GM21360 (cell line): ENCODE data around the gene LRP5.

Experiments used
- ATAC-seq: cut with Tn5 transposase; IDR thresholded peaks from one replicate; pipeline ENCODE4 v1.9.1; 2021; ENCODE audit warnings: mild to moderate bottlenecking, moderate library complexity; ENCODE audit not compliant: unreplicated experiment

LRP5 gene

DNA sequence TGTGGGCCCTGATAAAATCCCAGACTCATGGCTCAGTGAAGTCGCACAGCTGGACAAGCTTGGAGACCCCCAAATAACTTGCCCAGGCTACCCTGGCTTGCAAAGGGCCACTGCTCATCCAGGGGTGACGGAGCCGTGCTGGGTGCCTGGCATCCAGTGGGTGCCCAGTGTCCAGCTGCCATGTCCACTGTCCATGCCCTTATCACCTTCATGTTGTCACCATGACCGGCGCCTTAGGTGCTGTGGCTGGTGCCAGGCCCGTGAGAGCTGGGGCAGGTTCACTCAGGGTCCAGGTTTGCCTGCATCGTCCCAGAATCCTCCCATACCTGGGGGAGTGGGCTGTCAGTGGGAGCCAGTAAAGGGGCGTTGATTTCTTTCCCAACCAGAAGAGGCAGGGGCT, 57.4 kb downstream of the LRP5 start:
- ATAC-seq = no peak

DNA sequence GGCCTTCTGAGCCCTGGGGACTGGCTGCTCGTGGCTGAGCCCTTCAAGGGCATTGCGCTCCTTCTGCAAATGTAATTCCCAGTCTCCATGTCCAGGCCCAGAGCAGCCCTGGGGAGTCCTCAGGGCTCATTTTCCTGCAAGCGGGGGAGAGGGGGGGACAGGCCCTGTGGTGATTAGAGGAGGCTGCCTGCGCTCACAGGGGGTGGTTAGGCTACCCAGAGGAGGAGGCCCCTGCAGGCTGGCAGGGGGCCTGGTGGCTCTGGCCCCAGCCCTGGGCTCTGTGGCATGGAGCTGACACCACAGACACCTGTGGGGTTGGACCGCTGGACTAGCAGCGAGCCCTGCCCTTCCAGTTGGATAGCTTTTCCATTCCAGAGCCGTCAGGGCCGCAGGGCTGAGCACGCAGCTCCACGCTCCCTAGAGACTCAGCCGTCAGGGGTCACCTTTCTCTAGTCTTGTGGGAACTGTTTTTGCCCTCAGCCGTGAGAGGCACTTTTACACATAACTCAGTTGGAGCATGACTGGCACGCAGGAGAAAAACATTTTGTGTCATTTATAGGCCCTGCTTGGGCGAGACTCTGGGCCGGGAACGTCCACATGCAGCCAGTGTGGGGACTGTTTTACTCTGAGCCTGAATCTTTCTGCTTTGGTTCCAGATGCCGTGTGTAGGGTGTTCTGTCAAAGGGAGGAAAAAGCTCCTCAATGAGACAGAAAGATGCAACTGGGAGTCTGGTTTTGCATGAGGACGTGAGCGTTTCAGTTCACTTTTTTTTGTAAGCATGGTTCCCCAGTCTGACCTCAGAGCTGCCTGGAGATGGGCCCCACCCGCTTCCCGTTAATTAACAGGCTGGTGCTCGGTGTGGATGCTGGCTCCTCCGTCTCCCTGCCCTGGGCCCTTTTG, 58.1 kb downstream of the LRP5 start:
- peak; percentile 69 for ATAC-seq

DNA sequence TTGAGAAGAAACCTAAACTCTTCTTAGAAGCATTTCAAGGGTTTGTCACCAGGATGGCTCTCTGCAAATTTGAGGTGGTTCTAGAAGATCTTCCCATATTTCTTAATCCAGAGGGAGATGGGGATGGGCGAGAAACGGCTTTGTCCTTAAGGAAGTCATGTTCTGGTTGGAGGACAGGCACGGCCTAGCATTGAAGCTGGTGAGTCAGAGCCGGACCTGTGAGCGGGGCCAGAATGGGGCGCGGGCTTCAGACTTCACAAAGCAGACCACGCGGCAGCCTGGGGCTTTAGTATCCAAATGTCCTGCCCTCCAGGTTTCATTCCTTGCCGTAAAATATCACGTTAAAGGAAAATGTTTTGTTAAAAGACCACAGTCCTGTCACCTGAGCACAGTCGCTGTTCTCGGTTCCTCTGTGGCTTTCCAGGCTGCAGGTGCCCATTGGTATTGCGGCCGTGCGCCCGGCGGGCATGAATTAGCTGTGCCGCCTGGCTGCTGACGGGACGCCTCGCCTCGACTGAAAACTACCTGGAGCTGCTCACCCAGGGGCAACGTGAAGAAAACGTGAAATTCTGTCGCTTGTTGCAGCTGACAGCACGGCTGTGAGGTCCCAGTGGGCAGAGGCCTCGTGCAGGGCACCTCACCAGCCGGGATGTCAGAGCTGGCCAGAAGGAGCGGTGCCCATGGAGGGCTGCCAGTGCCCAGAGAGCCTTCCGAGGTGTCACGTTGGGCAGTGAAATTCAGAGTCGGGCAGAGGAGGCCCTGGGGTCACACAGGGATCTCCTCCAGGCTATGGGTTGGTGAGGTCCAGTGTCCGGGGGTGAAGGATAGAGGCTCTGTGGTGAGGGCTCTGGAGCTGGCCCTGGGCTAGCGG, 59.0 kb downstream of the LRP5 start:
- ATAC-seq = peak; percentile 14

DNA sequence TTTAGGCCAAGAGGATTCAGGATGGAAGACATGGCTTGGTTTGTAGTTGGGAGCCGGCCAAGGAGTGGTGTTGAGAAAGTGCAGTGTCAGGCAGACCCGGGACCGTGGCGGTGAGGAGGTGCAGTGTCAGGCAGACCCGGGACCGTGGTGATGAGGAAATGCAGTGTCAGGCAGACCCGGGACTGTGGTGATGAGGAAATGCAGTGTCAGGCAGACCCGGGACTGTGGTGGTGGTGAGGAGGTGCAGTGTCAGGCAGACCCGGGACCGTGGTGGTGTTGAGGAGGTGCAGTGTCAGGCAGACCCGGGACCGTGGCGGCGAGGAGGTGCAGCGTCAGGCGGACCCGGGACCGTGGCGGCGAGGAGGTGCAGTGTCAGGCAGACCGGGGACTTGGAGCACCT, 59.7 kb downstream of the LRP5 start:
- no peak for ATAC-seq

DNA sequence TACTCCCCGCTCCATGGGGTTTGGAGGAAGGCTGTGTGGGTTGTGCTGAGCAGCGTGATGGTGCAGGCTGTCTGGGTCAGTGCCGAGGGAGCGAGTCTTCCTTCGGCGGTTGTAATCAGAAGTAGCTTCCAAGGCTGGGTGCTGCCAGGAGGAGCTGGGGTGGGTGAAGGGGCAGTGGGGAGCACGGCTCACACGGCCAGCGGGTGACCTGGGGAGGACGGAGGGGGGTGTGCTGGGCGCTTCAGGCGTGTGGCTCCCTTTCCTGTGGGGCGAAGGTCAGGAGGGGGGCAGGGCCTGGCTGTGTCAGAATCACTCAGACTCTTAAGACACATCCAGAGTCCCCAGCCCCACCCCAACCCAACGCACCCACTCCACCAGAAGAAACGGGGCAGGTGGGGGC, 60.2 kb downstream of the LRP5 start:
- ATAC-seq = no peak

DNA sequence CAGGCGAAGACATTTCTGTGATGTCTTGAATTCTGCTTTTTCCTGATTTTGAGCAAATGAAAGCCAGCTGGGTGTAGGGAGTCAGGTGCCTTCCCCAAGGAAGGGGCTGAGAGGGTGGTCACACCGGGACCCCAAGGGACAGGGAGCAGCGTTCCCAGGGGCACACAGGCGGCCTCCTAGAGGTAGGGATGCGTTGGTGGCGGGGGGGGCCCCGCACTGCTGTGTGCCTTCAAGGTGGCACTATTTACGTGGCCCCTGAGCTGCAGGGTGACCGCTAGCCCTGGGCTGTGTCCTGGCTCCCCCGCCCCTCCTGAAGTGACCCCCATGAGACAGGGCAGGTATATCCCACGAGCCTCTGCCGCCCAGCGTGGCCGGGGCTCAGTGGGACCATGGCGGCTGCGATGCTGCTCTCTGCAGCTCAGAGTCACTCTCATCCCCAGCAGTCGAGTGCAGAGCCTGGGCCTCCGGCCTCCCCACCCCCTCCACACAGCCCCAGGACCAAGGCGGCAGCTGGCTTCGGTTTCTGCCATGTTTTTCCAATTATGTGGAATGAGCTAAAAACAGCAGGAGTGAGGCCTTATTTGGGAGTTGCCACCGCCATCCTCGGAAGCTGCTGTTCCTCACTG, 60.9 kb downstream of the LRP5 start:
- ATAC-seq = no peak

DNA sequence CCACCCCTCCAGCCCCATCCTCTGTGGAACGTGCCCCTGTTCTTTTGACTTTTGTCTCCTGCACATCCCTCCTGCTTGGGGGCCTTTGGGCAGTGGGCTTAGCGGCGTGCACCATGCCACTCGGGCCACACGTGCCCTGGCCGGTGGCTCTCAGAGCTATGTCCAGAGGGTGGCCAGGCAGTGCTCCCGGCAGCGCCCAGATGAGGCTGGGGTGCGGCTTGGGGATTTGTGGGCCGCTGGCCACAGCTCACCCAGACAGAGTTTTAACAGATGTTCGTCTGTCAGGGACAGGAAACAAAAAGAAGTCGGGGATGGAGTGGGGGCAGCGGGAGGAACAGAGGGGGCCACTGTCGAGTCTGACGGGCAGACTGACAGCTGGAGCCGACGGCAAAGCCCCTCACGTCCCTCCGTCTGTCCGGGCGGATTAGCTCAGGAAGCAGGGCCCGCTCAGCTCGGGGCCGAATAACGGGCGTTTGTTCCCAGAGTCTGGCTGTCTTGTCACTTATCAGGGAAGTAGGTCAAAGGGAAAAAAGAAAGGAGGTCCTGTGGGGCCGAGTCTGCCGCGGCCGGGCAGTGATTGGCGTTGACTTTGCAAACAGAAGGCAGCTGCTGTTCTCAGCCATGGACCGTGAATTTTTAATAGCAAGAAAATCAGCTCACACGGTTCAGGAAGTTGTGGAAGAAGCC, 61.6 kb downstream of the LRP5 start:
- no peak for ATAC-seq

DNA sequence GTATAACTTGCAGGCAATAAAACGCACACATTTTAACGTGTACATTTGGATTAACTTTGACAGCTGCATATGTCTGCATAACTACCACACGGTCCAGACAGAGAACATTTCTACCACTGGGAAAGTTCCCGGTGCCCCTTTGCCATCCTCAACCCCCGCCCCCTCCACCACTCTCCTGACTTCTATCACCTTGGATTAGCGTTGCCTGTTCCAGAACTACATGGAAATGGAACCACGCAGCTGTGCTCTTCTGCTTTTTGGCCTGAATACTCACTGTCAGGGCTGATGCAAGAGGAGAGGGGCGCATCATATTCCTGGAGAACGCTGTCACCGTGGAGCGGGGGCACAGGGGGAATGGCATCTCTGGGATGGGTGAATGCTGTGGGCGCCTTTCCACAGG, 62.1 kb downstream of the LRP5 start:
- no peak for ATAC-seq

DNA sequence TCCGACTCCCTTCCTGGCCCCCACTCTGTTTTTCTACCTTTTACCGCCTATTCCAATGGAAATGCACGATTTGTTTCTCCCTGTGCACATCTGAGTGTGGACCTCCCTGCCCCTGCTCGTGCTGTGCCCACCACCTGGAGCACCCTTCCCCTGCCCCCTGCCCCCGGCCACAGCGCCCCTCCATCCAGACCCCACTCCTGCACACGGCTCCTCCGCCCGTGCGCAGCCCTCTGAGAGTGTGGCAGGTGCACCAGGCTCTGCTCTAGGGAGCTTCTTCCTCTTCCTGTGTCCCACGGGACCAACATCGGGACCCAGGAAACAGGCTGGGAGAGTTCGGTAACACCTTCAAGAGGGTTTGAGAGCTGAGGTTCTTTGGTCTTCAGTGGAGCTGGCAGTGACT, 62.9 kb downstream of the LRP5 start:
- ATAC-seq = no peak

DNA sequence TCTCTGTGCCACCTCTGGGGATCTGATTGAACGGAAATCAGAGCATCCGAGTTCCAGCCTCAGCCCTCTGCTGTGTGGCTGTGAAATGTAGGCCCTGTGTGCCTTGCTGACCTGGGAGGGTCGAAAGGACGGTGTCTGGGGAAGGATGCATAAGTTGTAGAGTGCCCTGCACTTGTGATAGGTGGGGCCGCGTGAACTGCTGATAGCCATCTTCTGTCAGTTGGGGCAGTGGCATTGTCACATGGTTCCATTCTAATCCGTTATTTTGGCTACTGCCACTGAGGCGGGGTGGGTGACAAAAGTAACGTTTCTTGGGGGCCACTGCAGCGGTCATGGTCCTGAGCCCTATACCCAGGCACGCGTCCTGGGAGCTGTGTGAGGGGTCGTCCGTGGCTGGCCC, 63.4 kb downstream of the LRP5 start:
- no peak for ATAC-seq

DNA sequence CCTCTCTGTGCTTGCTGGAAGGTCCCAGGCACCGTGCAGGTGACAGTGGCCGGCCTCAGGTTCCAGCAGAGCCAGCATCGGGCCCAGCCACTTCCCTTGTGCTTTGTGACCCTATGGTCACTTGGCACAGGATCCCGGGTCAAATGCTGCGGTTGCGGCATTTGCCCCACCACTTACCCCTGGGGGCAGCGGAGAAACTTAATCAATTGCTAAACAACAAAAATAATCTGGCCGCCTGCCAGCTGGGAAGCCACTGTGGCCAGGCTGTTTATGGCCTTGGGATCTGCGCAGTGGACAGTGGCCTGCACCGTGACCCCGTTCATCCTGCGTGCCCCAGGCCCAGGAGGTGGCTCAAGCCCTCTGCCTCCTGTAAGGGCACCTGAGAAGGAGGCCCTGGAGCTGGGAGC, 65.0 kb downstream of the LRP5 start:
- no peak for ATAC-seq

DNA sequence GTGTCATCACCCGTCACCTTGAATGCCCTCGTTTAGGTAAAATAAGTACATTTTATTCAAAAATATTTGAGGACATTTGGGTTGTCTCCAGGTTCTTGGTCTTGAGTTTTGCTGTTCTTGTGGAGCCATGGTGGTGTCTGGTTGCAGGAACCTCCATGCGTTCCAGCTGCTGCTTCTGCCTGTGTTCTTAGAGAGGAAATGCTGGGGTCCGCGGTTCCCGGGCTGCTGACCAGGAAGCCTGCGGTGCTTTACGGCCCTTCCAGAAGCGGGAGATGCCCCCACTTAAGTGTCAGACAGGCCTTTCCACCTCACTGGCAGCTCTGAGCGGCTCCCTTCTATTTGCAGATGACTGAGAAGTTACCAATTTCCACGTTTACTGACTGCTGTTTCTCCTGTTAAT, 66.8 kb downstream of the LRP5 start:
- no peak for ATAC-seq

DNA sequence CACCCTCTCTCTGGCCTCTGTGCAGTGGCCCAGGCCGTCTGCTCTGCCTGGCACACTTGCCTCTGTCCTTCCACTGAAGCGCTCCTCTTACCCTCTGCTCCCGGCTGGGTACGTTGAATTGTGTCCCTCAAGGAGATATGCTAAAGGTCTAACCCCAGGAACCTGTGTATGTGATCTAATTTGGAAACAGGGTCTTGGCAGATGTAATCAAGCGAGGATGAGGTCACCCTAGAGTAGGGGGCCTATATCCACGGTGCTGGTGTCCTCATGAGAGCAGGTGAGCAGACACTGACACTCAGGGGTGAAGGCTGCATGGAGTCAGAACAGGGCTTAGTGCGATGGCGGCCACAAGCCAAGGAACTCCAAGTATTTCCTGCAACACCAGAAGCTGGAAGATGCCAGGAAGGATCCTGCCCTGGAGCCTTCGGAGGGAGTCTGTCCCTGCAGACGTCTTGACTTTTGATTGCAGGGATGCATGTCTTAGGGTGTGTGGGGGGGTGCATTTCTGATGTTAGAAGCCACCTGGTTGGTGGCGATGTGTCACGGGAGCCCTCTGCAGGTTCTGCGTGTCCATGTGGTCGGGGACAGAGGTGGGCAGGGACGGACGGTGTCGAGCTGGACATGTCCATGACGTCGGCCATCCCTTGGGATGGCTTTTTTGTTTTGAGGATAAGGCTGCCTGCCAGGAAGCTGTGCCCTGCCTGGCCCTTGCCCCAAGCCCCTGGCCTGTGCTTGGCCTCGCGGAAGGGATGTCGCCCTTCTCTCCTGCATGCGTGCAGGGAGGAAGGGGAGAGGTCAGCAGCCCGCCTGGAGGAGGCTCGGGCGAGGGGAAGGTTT, 68.6 kb downstream of the LRP5 start:
- no peak for ATAC-seq

DNA sequence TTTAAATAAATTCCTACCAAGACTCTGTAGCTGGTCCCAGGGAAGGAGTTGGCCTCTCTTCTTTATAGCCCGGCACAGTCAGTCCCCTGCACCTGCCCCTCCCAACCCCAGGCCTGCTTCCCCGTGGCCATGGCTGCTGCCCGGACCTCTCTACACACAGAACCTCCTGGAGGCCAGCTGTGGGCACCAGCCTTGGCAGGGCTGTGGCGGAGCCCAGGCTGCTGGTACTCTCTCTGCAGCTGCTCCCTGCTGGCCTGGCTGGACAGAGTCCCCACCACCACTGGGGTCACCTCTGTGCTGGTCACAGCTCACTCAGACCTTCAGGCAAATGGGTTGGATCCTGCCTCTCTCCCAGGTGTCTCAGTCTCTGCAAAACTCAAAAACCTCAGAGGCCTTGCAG, 69.3 kb downstream of the LRP5 start:
- no peak for ATAC-seq

DNA sequence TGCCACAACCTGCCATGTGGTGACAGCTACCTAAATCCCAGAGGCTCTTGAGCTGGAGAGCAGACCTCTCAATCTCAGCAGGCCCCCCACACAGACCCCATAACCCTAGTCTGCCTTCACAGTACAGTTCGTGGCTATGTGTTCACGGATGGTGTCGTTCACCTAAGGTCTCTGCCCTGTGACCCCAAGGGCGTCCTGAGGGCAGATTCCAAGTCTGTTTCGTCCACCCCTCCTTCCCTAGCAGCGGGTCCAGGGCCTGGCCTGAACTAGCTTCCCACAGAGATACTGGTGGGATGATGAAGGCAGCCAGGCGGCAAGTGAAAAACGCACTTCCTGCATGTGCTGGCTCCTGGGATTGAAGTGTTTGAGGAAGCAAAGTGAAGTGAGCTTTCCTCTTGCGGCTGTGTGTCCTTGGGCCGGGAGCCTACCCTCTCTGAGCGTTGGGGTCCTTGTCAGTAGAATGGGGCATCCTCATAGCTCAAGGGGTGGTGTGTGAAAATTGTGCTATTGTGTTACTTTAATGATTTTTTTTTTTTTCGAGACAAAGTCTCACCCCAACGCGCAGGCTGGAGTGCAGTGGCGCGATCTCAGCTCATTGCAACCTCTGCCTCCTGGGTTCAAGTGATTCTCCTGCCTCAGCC, 70.1 kb downstream of the LRP5 start:
- no peak for ATAC-seq

DNA sequence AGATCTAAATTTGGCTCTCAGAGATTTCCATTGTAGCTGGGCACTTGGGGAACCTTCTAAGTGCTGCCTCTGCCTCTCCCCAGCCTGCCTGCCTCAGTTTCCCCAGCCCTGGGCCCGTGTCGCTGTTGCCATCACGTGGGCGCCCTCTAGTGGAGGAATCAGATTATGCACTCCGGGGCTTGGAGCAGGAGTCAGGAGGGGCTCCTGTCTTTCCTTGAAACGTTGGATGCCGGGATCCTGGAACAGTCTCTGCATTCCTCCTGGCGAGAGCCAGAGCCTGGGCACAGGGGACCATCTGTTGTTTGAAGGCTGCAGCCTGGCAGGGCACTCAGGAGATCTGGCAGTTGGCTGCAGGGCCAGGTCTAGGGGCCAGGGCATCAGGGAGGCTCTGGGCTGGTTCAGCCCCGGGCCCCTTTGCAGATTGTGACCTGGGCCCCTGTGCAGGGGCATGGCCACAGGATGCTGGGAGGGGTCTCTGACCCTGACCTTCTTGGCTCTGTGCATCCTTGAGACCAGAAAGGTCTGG, 71.6 kb downstream of the LRP5 start:
- no peak for ATAC-seq

DNA sequence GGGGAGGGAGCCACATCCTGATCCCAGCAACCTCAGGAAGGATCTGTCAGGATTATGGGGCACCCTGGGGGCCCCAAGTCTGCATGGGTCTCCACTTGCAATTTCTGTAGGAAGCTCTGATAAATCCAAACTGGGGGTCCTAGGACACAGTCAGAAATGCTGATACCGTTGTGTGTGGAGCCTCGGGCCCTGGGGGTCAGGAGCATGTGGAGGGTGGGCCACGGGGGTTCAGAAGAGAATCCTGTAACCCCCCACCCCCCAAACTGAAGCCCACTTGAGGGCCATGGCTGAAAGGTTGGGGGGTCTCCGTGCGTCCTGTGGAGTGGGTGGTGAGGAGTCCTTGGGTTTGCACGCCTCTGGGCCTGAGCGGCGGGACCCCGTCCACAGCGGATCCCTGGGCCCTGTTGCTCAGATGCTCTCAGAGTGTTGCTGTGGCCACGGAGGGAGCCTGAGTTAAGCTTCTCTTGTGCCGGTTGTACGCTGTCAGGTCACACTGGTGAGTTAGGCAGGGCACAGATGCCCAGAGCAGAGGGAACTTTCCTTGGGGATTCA, 72.2 kb downstream of the LRP5 start:
- no peak for ATAC-seq

DNA sequence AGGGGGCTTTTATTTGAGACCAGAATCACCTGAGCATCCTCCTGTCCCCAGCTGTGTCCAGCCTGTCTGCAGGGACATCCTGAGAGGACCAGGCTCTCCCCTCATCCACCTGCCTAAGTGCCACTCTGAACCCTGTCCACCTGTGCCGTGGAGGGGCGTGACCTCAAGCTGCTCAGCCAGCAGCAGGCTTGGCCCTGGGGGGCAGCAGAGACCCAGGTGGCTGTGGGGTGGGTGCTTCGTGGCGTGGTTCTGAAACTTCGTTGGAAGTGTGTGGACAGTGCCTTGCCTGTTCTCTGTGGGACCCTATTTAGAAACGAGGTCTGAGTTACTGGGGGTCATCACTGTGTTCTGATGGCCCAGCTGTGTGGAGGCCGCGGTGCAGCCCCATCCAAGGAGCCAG, 72.7 kb downstream of the LRP5 start:
- ATAC-seq = no peak

DNA sequence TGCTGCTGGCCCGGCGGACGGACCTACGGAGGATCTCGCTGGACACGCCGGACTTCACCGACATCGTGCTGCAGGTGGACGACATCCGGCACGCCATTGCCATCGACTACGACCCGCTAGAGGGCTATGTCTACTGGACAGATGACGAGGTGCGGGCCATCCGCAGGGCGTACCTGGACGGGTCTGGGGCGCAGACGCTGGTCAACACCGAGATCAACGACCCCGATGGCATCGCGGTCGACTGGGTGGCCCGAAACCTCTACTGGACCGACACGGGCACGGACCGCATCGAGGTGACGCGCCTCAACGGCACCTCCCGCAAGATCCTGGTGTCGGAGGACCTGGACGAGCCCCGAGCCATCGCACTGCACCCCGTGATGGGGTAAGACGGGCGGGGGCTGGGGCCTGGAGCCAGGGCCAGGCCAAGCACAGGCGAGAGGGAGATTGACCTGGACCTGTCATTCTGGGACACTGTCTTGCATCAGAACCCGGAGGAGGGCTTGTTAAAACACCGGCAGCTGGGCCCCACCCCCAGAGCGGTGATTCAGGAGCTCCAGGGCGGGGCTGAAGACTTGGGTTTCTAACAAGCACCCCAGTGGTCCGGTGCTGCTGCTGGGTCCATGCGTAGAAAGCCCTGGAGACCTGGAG, 74.1 kb downstream of the LRP5 start:
- no peak for ATAC-seq
